WTC11 (cell line): Measurements from ENCODE around the gene ATG2B.

ENCODE experiments used
- KAT7 ChIP-seq: sonication (generic); formaldehyde crosslinking; IDR thresholded peaks from 2 replicates; pipeline ENCODE4 v1.8.1; 2023; ENCODE audit warnings: missing genetic modification reagents, mild to moderate bottlenecking, borderline replicate concordance
- SMAD3 ChIP-seq: sonication (generic); formaldehyde crosslinking; IDR thresholded peaks from 2 replicates; pipeline ENCODE4 v1.8.0; 2022; ENCODE audit warnings: missing genetic modification reagents, mild to moderate bottlenecking, borderline replicate concordance
- ZNF416 ChIP-seq: fragments of 250-450 bp; sonication (Bioruptor Pico); IDR thresholded peaks from 2 replicates; pipeline ENCODE4 v1.9.0; 2021; ENCODE audit warnings: mild to moderate bottlenecking, inconsistent platforms
- TF ChIP-seq, protein P1 (sequence below): fragments of 200-600 bp; IDR thresholded peaks from 2 replicates; pipeline ENCODE4 v1.8.0; 2022; ENCODE audit warnings: antibody characterized with exemption
- TF ChIP-seq, protein P2 (sequence below): sonication (generic); formaldehyde crosslinking; IDR thresholded peaks from 2 replicates; pipeline ENCODE4 v1.8.0; 2023; ENCODE audit warnings: missing genetic modification reagents, mild to moderate bottlenecking, borderline replicate concordance
- TF ChIP-seq, protein P3 (sequence below): sonication (generic); formaldehyde crosslinking; IDR thresholded peaks from 2 replicates; pipeline ENCODE4 v1.8.1; 2023; ENCODE audit warnings: mild to moderate bottlenecking, missing genetic modification reagents, borderline replicate concordance
- TF ChIP-seq, protein P4 (sequence below): sonication (generic); formaldehyde crosslinking; IDR thresholded peaks from 2 replicates; pipeline ENCODE4 v1.8.0; 2022; ENCODE audit warnings: mild to moderate bottlenecking, missing genetic modification reagents

GRCh38 chr14:96237641-96238040 lies 125.5 kb downstream of the ATG2B start:
- TF ChIP-seq, protein P1, sequence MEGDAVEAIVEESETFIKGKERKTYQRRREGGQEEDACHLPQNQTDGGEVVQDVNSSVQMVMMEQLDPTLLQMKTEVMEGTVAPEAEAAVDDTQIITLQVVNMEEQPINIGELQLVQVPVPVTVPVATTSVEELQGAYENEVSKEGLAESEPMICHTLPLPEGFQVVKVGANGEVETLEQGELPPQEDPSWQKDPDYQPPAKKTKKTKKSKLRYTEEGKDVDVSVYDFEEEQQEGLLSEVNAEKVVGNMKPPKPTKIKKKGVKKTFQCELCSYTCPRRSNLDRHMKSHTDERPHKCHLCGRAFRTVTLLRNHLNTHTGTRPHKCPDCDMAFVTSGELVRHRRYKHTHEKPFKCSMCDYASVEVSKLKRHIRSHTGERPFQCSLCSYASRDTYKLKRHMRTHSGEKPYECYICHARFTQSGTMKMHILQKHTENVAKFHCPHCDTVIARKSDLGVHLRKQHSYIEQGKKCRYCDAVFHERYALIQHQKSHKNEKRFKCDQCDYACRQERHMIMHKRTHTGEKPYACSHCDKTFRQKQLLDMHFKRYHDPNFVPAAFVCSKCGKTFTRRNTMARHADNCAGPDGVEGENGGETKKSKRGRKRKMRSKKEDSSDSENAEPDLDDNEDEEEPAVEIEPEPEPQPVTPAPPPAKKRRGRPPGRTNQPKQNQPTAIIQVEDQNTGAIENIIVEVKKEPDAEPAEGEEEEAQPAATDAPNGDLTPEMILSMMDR = no peak
- TF ChIP-seq, protein P2, sequence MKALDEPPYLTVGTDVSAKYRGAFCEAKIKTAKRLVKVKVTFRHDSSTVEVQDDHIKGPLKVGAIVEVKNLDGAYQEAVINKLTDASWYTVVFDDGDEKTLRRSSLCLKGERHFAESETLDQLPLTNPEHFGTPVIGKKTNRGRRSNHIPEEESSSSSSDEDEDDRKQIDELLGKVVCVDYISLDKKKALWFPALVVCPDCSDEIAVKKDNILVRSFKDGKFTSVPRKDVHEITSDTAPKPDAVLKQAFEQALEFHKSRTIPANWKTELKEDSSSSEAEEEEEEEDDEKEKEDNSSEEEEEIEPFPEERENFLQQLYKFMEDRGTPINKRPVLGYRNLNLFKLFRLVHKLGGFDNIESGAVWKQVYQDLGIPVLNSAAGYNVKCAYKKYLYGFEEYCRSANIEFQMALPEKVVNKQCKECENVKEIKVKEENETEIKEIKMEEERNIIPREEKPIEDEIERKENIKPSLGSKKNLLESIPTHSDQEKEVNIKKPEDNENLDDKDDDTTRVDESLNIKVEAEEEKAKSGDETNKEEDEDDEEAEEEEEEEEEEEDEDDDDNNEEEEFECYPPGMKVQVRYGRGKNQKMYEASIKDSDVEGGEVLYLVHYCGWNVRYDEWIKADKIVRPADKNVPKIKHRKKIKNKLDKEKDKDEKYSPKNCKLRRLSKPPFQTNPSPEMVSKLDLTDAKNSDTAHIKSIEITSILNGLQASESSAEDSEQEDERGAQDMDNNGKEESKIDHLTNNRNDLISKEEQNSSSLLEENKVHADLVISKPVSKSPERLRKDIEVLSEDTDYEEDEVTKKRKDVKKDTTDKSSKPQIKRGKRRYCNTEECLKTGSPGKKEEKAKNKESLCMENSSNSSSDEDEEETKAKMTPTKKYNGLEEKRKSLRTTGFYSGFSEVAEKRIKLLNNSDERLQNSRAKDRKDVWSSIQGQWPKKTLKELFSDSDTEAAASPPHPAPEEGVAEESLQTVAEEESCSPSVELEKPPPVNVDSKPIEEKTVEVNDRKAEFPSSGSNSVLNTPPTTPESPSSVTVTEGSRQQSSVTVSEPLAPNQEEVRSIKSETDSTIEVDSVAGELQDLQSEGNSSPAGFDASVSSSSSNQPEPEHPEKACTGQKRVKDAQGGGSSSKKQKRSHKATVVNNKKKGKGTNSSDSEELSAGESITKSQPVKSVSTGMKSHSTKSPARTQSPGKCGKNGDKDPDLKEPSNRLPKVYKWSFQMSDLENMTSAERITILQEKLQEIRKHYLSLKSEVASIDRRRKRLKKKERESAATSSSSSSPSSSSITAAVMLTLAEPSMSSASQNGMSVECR (CRISPR knock-in tag) = no peak
- TF ChIP-seq, protein P3, sequence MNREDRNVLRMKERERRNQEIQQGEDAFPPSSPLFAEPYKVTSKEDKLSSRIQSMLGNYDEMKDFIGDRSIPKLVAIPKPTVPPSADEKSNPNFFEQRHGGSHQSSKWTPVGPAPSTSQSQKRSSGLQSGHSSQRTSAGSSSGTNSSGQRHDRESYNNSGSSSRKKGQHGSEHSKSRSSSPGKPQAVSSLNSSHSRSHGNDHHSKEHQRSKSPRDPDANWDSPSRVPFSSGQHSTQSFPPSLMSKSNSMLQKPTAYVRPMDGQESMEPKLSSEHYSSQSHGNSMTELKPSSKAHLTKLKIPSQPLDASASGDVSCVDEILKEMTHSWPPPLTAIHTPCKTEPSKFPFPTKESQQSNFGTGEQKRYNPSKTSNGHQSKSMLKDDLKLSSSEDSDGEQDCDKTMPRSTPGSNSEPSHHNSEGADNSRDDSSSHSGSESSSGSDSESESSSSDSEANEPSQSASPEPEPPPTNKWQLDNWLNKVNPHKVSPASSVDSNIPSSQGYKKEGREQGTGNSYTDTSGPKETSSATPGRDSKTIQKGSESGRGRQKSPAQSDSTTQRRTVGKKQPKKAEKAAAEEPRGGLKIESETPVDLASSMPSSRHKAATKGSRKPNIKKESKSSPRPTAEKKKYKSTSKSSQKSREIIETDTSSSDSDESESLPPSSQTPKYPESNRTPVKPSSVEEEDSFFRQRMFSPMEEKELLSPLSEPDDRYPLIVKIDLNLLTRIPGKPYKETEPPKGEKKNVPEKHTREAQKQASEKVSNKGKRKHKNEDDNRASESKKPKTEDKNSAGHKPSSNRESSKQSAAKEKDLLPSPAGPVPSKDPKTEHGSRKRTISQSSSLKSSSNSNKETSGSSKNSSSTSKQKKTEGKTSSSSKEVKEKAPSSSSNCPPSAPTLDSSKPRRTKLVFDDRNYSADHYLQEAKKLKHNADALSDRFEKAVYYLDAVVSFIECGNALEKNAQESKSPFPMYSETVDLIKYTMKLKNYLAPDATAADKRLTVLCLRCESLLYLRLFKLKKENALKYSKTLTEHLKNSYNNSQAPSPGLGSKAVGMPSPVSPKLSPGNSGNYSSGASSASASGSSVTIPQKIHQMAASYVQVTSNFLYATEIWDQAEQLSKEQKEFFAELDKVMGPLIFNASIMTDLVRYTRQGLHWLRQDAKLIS = no peak
- TF ChIP-seq KAT7 (CRISPR knock-in tag) (no peak), ZNF416 (CRISPR knock-in tag) (no peak), SMAD3 (CRISPR knock-in tag) (no peak)
- TF ChIP-seq, protein P4, sequence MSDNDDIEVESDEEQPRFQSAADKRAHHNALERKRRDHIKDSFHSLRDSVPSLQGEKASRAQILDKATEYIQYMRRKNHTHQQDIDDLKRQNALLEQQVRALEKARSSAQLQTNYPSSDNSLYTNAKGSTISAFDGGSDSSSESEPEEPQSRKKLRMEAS (CRISPR knock-in tag) = no peak
